HCT116 (cell line): Measurements from ENCODE around the gene GDPD5. TPM values are rescaled to one million over a fixed set of nuclear protein-coding genes. Genes with fewer than 3 reads are reported as not detected.

Source experiments
- ATAC-seq: fragments of 200-7000 bp; cut with Tn5 transposase; 2 replicates; pipeline ENCODE4 v1.9.1; 2020; ENCODE audit warnings: mild to moderate bottlenecking, moderate library complexity
- BruUV-seq: library from RNA; stranded (reverse); fragments of 400-500 nt; replicated peaks from 2 replicates; lab custom pipeline; 2021; lab: Mats Ljungman, UMichigan
- CTCF ChIA-PET: fragments of 300-600 bp; sonication (Branson Sonifier 250); formaldehyde crosslinking; loops from one replicate; lab custom pipeline; 2021; ENCODE audit warnings: antibody characterized with exemption; lab: Charles Lee
- POLR2A ChIA-PET: fragments of 300-600, 350-600 bp; sonication (Branson Sonifier 250); formaldehyde crosslinking; loops from one replicate; lab custom pipeline; 2021; ENCODE audit warnings: antibody characterized with exemption; lab: Charles Lee
- RAD21 ChIA-PET, 2 experiments: fragments of 300-600 bp; sonication (Branson Sonifier 250); formaldehyde crosslinking; loops; one replicate each; lab custom pipeline; 2023; ENCODE audit warnings: low total read pairs in 2 of 2; ENCODE audit not compliant: uncharacterized antibody in 2 of 2, unreplicated experiment in 2 of 2, low non-redundant PET in 1 of 2; lab: Charles Lee
- DNase-seq: peaks from one replicate; pipeline ENCODE4 v3.0.0-alpha.2; 2010; ENCODE audit warnings: low read depth, low spot score
- H2AFZ ChIP-seq: fragments of 200-600 bp; shearing (Covaris generic), sonication (generic); 2 replicates; pipeline ENCODE4 v1.6.1; 2017; ENCODE audit warnings: low read depth, mixed run types, mixed read lengths, antibody characterized with exemption, low read length; ENCODE audit not compliant: poor library complexity, severe bottlenecking
- H3K27ac ChIP-seq: 2 replicates; pipeline ENCODE4 v1.5.1; 2012; ENCODE audit warnings: low read depth, low read length
- H3K27me3 ChIP-seq: fragments of 200-600 bp; sonication (generic); 2 replicates; pipeline ENCODE4 v1.6.1; 2016; ENCODE audit warnings: mixed run types, low read length, mixed read lengths; ENCODE audit not compliant: insufficient read depth
- H3K36me3 ChIP-seq, 2 experiments: fragments of 200-500 bp in 1 of 2; fragments of 200-600 bp in 1 of 2; sonication (Bioruptor generic) in 1 of 2; sonication (generic) in 1 of 2; 2 replicates each; pipeline versions ENCODE4 v1.5.1 to v1.6.1; 2014 to 2016; ENCODE audit warnings: low read length in 2 of 2, inconsistent platforms in 1 of 2, mixed read lengths in 1 of 2, mixed run types in 1 of 2; ENCODE audit not compliant: insufficient read depth in 2 of 2, control insufficient read depth in 1 of 2
- H3K4me1 ChIP-seq, 2 experiments: fragments of 200-600 bp in 1 of 2; sonication (generic) in 1 of 2; 2 replicates each; pipeline versions ENCODE4 v1.5.1 to v1.6.1; 2012 to 2017; ENCODE audit warnings: low read length in 2 of 2, inconsistent platforms in 1 of 2, mild to moderate bottlenecking in 1 of 2, mixed read lengths in 1 of 2, mixed run types in 1 of 2, moderate library complexity in 1 of 2; ENCODE audit not compliant: insufficient read depth in 2 of 2, control insufficient read depth in 1 of 2
- H3K4me2 ChIP-seq: fragments of 200-600 bp; sonication (generic); 2 replicates; pipeline ENCODE4 v1.6.1; 2017; ENCODE audit warnings: mixed run types, low read length, mixed read lengths
- H3K4me3 ChIP-seq, 2 experiments: fragments of 200-600 bp in 1 of 2; sonication (generic) in 1 of 2; replicated peaks in 1 of 2; 2 replicates each; pipeline ENCODE4 v1.5.1; 2011 to 2016; ENCODE audit warnings: low read length in 2 of 2, control low read depth in 1 of 2, low read depth in 1 of 2, mild to moderate bottlenecking in 1 of 2, mixed read lengths in 1 of 2, mixed run types in 1 of 2
- H3K79me2 ChIP-seq: fragments of 200-600 bp; sonication (generic); 2 replicates; pipeline ENCODE4 v1.6.1; 2017; ENCODE audit warnings: mild to moderate bottlenecking, mixed run types, low read length, moderate library complexity, mixed read lengths; ENCODE audit not compliant: insufficient read depth
- H3K9ac ChIP-seq: fragments of 200-600 bp; sonication (generic); 2 replicates; pipeline ENCODE4 v1.6.1; 2016; ENCODE audit warnings: low read length, mixed read lengths
- H3K9me2 ChIP-seq: fragments of 200-600 bp; sonication (generic), shearing (Covaris generic); 2 replicates; pipeline ENCODE4 v1.6.1; 2017; ENCODE audit warnings: mixed run types, mild to moderate bottlenecking, moderate library complexity; ENCODE audit not compliant: insufficient read depth
- H3K9me3 ChIP-seq, 2 experiments: fragments of 200-500 bp in 1 of 2; fragments of 200-600 bp in 1 of 2; sonication (Bioruptor generic) in 1 of 2; sonication (generic) in 1 of 2; 2 replicates each; pipeline ENCODE4 v1.6.1; 2014 to 2017; ENCODE audit warnings: low read length in 2 of 2, mixed read lengths in 2 of 2, inconsistent platforms in 1 of 2, low read depth in 1 of 2, mild to moderate bottlenecking in 1 of 2, mixed run types in 1 of 2, moderate library complexity in 1 of 2; ENCODE audit not compliant: control insufficient read depth in 1 of 2, insufficient read depth in 1 of 2
- H4K20me1 ChIP-seq: fragments of 200-600 bp; sonication (generic), shearing (Covaris generic); 2 replicates; pipeline ENCODE4 v1.6.1; 2017; ENCODE audit warnings: mixed run types, mild to moderate bottlenecking, moderate library complexity; ENCODE audit not compliant: insufficient read depth
- CEBPB ChIP-seq: IDR thresholded peaks from 2 replicates; pipeline ENCODE4 v1.6.1; 2012; ENCODE audit warnings: low read depth
- EGR1 ChIP-seq: IDR thresholded peaks from 2 replicates; pipeline ENCODE4 v1.6.1; 2012; ENCODE audit warnings: low read depth
- EZH2 ChIP-seq: fragments of 200-600 bp; sonication (generic); IDR thresholded peaks from 2 replicates; pipeline ENCODE4 v1.6.1; 2017; ENCODE audit warnings: antibody characterized with exemption, mixed run types
- EZH2phosphoT487 ChIP-seq: fragments of 200-600 bp; IDR thresholded peaks from 2 replicates; pipeline ENCODE4 v1.6.1; 2018; ENCODE audit warnings: antibody characterized with exemption, borderline replicate concordance
- FOSL1 ChIP-seq: IDR thresholded peaks from 2 replicates; pipeline ENCODE4 v1.6.1; 2012; ENCODE audit warnings: low read depth
- RAD21 ChIP-seq: IDR thresholded peaks from 2 replicates; pipeline ENCODE4 v1.6.1; 2012; ENCODE audit warnings: low read depth, mild to moderate bottlenecking
- SP1 ChIP-seq: IDR thresholded peaks from 2 replicates; pipeline ENCODE4 v1.6.1; 2012; ENCODE audit warnings: low read depth
- YY1 ChIP-seq: IDR thresholded peaks from 2 replicates; pipeline ENCODE4 v1.6.1; 2011; ENCODE audit warnings: low read length, low read depth, moderate library complexity, mild to moderate bottlenecking; ENCODE audit not compliant: insufficient replicate concordance; ENCODE audit errors: extremely low read depth
- ZNF274 ChIP-seq: fragments of 200-500 bp; sonication (Bioruptor generic); IDR thresholded peaks from 2 replicates; pipeline ENCODE4 v1.6.1; 2014; ENCODE audit warnings: mild to moderate bottlenecking, low read depth, low read length, inconsistent platforms
- intact Hi-C: fragments of 100-400 bp; cut with micrococcal nuclease; formaldehyde crosslinking; loops from 2 replicates; pipeline ENCODE4 v1.10.0; 2022
- total RNA-seq: library from RNA; stranded (reverse); gene quantifications from one replicate; pipeline ENCODE4 v1.2.1, GENCODE V29; 2021; ENCODE audit not compliant: unreplicated experiment
- TF ChIP-seq, protein P1 (sequence below): IDR thresholded peaks from 2 replicates; pipeline ENCODE4 v1.6.1; 2011; ENCODE audit warnings: mild to moderate bottlenecking, low read length, moderate library complexity; ENCODE audit not compliant: insufficient replicate concordance; ENCODE audit errors: extremely low read depth
- TF ChIP-seq, protein P2 (sequence below): IDR thresholded peaks from 2 replicates; pipeline ENCODE4 v1.6.1; 2012; ENCODE audit warnings: low read depth
- TF ChIP-seq, protein P3 (sequence below), 3 experiments: fragments of 200-600 bp in 1 of 3; sonication (generic) in 1 of 3; IDR thresholded peaks in 2 of 3; conservative IDR thresholded peaks in 1 of 3; 2 replicates each; pipeline ENCODE4 v1.5.1; 2012 to 2017; ENCODE audit warnings: low read depth in 2 of 3, low read length in 2 of 3, antibody characterized with exemption in 1 of 3, borderline replicate concordance in 1 of 3, control low read depth in 1 of 3, mild to moderate bottlenecking in 1 of 3, mixed read lengths in 1 of 3, mixed run types in 1 of 3, moderate library complexity in 1 of 3; ENCODE audit not compliant: insufficient read depth in 1 of 3

Gene GDPD5
- total RNA-seq, 1 experiment from 2014 or later, result 27.5 TPM

DNA sequence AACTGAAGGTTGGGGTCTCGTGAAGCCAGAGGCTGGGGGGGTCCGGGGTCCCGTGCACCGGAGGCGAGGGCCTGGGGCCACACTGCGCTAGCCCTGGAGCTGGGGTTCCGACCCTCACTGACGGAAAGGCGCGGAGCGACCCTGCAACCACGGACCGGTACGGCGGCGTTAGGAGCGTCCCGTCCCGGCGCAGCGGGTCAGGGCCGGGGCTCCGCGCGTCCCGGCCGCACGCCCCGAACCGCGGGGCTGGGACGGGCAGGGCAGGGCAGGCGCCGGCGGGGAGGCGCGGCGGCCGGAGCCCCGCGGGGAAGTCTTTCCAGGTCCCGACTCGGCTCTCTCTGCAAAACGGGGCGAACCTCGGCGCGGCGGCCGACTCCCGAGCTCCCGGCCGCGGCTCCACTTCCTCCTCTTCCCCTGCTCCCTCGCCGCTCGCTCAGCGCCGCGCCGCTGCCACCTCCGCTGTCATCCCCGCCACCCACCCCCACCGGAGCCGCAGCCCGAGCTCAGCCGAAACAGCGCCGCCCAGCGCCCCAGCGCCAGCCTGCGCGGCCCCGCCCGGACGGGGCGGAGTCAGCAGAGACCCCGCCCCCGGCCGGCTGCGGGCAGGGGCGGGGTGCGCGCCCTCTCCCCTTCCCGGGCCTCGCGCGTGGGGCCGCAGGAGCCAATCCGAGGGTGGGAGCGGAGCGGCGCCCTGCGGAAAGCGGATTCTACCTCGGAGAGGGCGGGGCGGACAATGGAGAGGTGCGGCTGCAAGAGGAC lies at the start of gene GDPD5 (continued):
- TF ChIP-seq, protein P1, sequence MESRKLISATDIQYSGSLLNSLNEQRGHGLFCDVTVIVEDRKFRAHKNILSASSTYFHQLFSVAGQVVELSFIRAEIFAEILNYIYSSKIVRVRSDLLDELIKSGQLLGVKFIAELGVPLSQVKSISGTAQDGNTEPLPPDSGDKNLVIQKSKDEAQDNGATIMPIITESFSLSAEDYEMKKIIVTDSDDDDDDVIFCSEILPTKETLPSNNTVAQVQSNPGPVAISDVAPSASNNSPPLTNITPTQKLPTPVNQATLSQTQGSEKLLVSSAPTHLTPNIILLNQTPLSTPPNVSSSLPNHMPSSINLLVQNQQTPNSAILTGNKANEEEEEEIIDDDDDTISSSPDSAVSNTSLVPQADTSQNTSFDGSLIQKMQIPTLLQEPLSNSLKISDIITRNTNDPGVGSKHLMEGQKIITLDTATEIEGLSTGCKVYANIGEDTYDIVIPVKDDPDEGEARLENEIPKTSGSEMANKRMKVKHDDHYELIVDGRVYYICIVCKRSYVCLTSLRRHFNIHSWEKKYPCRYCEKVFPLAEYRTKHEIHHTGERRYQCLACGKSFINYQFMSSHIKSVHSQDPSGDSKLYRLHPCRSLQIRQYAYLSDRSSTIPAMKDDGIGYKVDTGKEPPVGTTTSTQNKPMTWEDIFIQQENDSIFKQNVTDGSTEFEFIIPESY, result no peak
- TF ChIP-seq SP1, result peak; percentile 34
- TF ChIP-seq EZH2, result no peak
- TF ChIP-seq FOSL1, result no peak

DNA sequence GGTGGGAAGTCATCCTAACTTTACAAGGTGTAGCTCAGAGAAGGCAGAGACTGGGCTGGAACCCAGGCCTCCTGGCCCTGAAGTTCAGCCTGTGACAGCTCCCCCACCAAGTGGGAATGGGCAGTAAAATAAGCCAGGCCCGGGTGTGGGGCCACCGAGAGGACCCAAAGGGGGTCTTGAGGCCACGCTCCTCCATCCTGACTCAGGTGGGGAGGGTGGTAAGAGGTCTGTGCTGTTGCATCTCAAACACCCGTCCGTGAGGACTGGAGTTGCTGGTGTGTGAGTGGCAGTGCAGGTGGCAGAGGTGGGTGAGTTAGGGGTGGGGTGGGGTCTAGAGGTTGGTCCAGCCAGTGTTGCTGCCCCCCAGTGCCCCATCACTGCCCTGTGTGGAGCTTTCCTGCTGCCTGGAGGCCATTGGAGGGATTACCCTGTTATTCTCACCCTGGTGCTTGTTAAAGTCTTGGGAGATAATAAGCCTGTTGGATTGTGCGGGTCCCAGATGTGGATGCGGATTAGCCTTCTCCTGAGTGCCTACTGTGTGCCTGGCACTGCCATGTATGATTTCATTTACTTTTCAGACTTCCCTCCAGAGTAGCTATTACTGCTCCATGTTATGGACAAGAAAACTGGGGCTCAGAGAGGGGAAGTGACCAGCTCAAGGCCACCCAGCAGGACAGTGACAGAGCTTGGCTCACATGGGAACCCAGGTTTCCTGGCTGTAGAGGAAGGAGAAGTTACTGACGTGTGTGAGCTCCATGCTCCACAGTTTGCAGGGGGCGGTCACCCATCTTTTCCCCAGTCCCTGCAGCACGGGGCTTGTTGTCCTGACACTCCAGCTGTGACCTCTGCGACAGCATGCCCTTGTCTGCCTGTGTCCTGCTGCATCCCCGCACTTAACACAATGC lies 49.2 kb upstream of the GDPD5 start:
- peaks cover 3% of the 10 kb centered on the region; the same call in 1 of the 2 replicates for H3K27me3 ChIP-seq
- POLR2A ChIA-PET, result interaction anchor here (2.0 kb wide), 1 partner anchor 10 kb away, joined by 5 read pairs; no protein-coding TSS in a partner anchor
- no peaks in the 10 kb centered on the region for H4K20me1 ChIP-seq
- no peak for TF ChIP-seq EGR1
- no peak; the same call in 1 of the 2 replicates for TF ChIP-seq RAD21
- no peak for TF ChIP-seq YY1
- TF ChIP-seq ZNF274, result no peak
- TF ChIP-seq EZH2phosphoT487, result no peak
- no peak for TF ChIP-seq CEBPB
- TF ChIP-seq, protein P2, sequence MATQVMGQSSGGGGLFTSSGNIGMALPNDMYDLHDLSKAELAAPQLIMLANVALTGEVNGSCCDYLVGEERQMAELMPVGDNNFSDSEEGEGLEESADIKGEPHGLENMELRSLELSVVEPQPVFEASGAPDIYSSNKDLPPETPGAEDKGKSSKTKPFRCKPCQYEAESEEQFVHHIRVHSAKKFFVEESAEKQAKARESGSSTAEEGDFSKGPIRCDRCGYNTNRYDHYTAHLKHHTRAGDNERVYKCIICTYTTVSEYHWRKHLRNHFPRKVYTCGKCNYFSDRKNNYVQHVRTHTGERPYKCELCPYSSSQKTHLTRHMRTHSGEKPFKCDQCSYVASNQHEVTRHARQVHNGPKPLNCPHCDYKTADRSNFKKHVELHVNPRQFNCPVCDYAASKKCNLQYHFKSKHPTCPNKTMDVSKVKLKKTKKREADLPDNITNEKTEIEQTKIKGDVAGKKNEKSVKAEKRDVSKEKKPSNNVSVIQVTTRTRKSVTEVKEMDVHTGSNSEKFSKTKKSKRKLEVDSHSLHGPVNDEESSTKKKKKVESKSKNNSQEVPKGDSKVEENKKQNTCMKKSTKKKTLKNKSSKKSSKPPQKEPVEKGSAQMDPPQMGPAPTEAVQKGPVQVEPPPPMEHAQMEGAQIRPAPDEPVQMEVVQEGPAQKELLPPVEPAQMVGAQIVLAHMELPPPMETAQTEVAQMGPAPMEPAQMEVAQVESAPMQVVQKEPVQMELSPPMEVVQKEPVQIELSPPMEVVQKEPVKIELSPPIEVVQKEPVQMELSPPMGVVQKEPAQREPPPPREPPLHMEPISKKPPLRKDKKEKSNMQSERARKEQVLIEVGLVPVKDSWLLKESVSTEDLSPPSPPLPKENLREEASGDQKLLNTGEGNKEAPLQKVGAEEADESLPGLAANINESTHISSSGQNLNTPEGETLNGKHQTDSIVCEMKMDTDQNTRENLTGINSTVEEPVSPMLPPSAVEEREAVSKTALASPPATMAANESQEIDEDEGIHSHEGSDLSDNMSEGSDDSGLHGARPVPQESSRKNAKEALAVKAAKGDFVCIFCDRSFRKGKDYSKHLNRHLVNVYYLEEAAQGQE, result no peak
- TF ChIP-seq, protein P3, sequence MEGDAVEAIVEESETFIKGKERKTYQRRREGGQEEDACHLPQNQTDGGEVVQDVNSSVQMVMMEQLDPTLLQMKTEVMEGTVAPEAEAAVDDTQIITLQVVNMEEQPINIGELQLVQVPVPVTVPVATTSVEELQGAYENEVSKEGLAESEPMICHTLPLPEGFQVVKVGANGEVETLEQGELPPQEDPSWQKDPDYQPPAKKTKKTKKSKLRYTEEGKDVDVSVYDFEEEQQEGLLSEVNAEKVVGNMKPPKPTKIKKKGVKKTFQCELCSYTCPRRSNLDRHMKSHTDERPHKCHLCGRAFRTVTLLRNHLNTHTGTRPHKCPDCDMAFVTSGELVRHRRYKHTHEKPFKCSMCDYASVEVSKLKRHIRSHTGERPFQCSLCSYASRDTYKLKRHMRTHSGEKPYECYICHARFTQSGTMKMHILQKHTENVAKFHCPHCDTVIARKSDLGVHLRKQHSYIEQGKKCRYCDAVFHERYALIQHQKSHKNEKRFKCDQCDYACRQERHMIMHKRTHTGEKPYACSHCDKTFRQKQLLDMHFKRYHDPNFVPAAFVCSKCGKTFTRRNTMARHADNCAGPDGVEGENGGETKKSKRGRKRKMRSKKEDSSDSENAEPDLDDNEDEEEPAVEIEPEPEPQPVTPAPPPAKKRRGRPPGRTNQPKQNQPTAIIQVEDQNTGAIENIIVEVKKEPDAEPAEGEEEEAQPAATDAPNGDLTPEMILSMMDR (IDR thresholded peaks at IDR 0.05 in 2 of 3, conservative IDR thresholded peaks at IDR 0.05 in 1 of 3; ENCODE audit: borderline replicate concordance in 1 of 3, insufficient read depth in 1 of 3, low read depth in 2 of 3, low read length in 2 of 3), result peak; percentile 10 to 31 (median 10); a peak in 2 of 6 replicates
- no TSS peak for BruUV-seq
- ATAC-seq (peak; percentile 33), DNase-seq (no peak)
- RAD21 ChIA-PET, result interaction anchor here in 1 of 2 experiments (0.6 kb wide), 1 partner anchor 211 kb away, joined by 3 read pairs; no protein-coding TSS in a partner anchor
- H3K9ac ChIP-seq, result no peak overlapping the region
- H3K4me2 ChIP-seq, result no peak overlapping the region
- H3K9me2 ChIP-seq, result no peaks in the 10 kb centered on the region
- intact Hi-C loops, result no loop called here
- peaks cover 20 to 21% of the 10 kb centered on the region in 2 experiments; a peak in 3 of 4 replicates for H3K36me3 ChIP-seq
- H3K4me3 ChIP-seq, result no peak overlapping the region
- H3K79me2 ChIP-seq, result no peaks in the 10 kb centered on the region
- H3K4me1 ChIP-seq, result peaks cover 0 to 4% of the 10 kb centered on the region in 2 experiments; a peak in 1 of 4 replicates
- no peak overlapping the region for H2AFZ ChIP-seq
- no peaks in the 10 kb centered on the region for H3K9me3 ChIP-seq
- H3K27ac ChIP-seq, result no peak overlapping the region
- CTCF ChIA-PET, result interaction anchor here (0.7 to 2.5 kb wide), 8 partner anchors 8 to 186 kb away, joined by 3 to 13 read pairs (median 3); no protein-coding TSS in a partner anchor
